SK-N-SH (cell line): ENCODE results near the gene PLEKHM3. TPM values are rescaled to one million over a fixed set of nuclear protein-coding genes. Genes with fewer than 3 reads are reported as not detected.
A peak's percentile ranks its signal among the peaks of the same experiment; 100 is the strongest.

Source experiments
- CTCF ChIA-PET: fragments of 300-600, 350-600 bp; formaldehyde crosslinking; extraction: SDS; loops from one replicate; lab custom pipeline; 2021; lab: Yijun Ruan, JAX
- POLR2A ChIA-PET: fragments of 350-600 bp; sonication (Branson Sonifier 250); formaldehyde crosslinking; extraction: SDS; loops from one replicate; lab custom pipeline; 2020; ENCODE audit warnings: antibody characterized with exemption, inconsistent platforms; lab: Yijun Ruan, JAX
- DNase-seq: peaks from one replicate; pipeline ENCODE4 v3.0.0; 2012
- H2AFZ ChIP-seq: fragments of 200-600 bp; sonication (generic); 2 replicates; pipeline ENCODE4 v1.8.1; 2016; ENCODE audit warnings: antibody characterized with exemption, mild to moderate bottlenecking, low read depth
- H3F3A ChIP-seq: fragments of 200-600 bp; sonication (generic); replicated peaks from 2 replicates; pipeline ENCODE3; 2016; ENCODE audit warnings: antibody characterized with exemption, mild to moderate bottlenecking; ENCODE audit not compliant: insufficient read depth
- H3K27ac ChIP-seq, 2 experiments: fragments of 200-500 bp in 1 of 2; fragments of 200-600 bp in 1 of 2; sonication (Bioruptor generic) in 1 of 2; sonication (generic), shearing (Covaris generic) in 1 of 2; 2 replicates each; pipeline versions ENCODE4 v1.5.1 to v1.6.1; 2014 to 2016; ENCODE audit warnings: low read depth in 2 of 2, inconsistent platforms in 1 of 2, low read length in 1 of 2, mild to moderate bottlenecking in 1 of 2, mixed read lengths in 1 of 2
- H3K27me3 ChIP-seq: fragments of 200-600 bp; sonication (generic), shearing (Covaris generic); 2 replicates; pipeline ENCODE4 v1.6.1; 2016; ENCODE audit warnings: mixed run types; ENCODE audit not compliant: insufficient read depth
- H3K36me3 ChIP-seq, 2 experiments: fragments of 200-500 bp in 1 of 2; fragments of 200-600 bp in 1 of 2; sonication (Bioruptor generic) in 1 of 2; sonication (generic) in 1 of 2; replicated peaks in 1 of 2; 2 replicates each; pipeline versions ENCODE3 to v1.5.1; 2014 to 2016; ENCODE audit warnings: low read length in 1 of 2, mild to moderate bottlenecking in 1 of 2; ENCODE audit not compliant: insufficient read depth in 2 of 2, control insufficient read depth in 1 of 2
- H3K4me1 ChIP-seq, 2 experiments: fragments of 200-500 bp in 1 of 2; fragments of 200-600 bp in 1 of 2; sonication (Bioruptor generic) in 1 of 2; sonication (generic), shearing (Covaris generic) in 1 of 2; 2 replicates each; pipeline versions ENCODE4 v1.5.1 to v1.6.1; 2014 to 2016; ENCODE audit warnings: low read depth in 1 of 2, low read length in 1 of 2, mixed run types in 1 of 2; ENCODE audit not compliant: insufficient read depth in 2 of 2, control insufficient read depth in 1 of 2
- H3K4me2 ChIP-seq: fragments of 200-600 bp; sonication (generic), shearing (Covaris generic); 2 replicates; pipeline ENCODE4 v1.6.1; 2017; ENCODE audit warnings: mixed run types
- H3K4me3 ChIP-seq, 2 experiments: fragments of 200-500 bp in 1 of 2; fragments of 200-600 bp in 1 of 2; sonication (Bioruptor generic) in 1 of 2; sonication (generic), shearing (Covaris generic) in 1 of 2; 2 replicates each; pipeline versions ENCODE4 v1.5.1 to v1.8.1; 2014 to 2016; ENCODE audit warnings: low read depth in 2 of 2, inconsistent platforms in 1 of 2, low read length in 1 of 2, mild to moderate bottlenecking in 1 of 2, mixed read lengths in 1 of 2, moderate library complexity in 1 of 2
- H3K79me2 ChIP-seq: fragments of 200-600 bp; sonication (generic); 2 replicates; pipeline ENCODE4 v1.8.1; 2017; ENCODE audit warnings: mild to moderate bottlenecking; ENCODE audit not compliant: insufficient read depth
- H3K9ac ChIP-seq: fragments of 200-600 bp; sonication (generic); 2 replicates; pipeline ENCODE4 v1.6.1; 2017; ENCODE audit warnings: mixed run types
- H3K9me2 ChIP-seq: fragments of 200-600 bp; sonication (generic); 2 replicates; pipeline ENCODE4 v1.6.1; 2017; ENCODE audit warnings: mixed run types
- H3K9me3 ChIP-seq: fragments of 200-600 bp; sonication (generic); 2 replicates; pipeline ENCODE4 v1.6.1; 2017; ENCODE audit warnings: mixed run types, mild to moderate bottlenecking, moderate library complexity
- H4K20me1 ChIP-seq: fragments of 200-600 bp; sonication (generic); 2 replicates; pipeline ENCODE4 v1.6.1; 2017; ENCODE audit warnings: mild to moderate bottlenecking, mixed run types; ENCODE audit not compliant: insufficient read depth
- ELF1 ChIP-seq: IDR thresholded peaks from 2 replicates; pipeline ENCODE4 v1.4.0; 2012
- FOXM1 ChIP-seq: IDR thresholded peaks from 2 replicates; pipeline ENCODE4 v1.4.0; 2012; ENCODE audit warnings: low read depth, mild to moderate bottlenecking
- MEF2A ChIP-seq: IDR thresholded peaks from 2 replicates; pipeline ENCODE4 v1.4.0; 2012; ENCODE audit warnings: low read depth, borderline replicate concordance
- NFIC ChIP-seq: IDR thresholded peaks from 2 replicates; pipeline ENCODE4 v1.4.0; 2012; ENCODE audit warnings: borderline replicate concordance
- NRF1 ChIP-seq: IDR thresholded peaks from 2 replicates; pipeline ENCODE4 v1.6.1; 2012; ENCODE audit warnings: low read depth, mild to moderate bottlenecking, low read length
- PBX3 ChIP-seq: IDR thresholded peaks from 2 replicates; pipeline ENCODE4; 2012
- RAD21 ChIP-seq: IDR thresholded peaks from 2 replicates; pipeline ENCODE4 v1.6.1; 2012; ENCODE audit warnings: mild to moderate bottlenecking, low read length
- SMC3 ChIP-seq: IDR thresholded peaks from 2 replicates; pipeline ENCODE4 v1.6.1; 2012; ENCODE audit warnings: low read depth, low read length, improper control_type of control experiment
- TAF1 ChIP-seq: IDR thresholded peaks from 2 replicates; pipeline ENCODE4 v1.6.1; 2012; ENCODE audit warnings: low read depth, mild to moderate bottlenecking, low read length, moderate library complexity, borderline replicate concordance
- TCF12 ChIP-seq: IDR thresholded peaks from 2 replicates; pipeline ENCODE4 v1.4.0; 2012
- USF1 ChIP-seq: IDR thresholded peaks from 2 replicates; pipeline ENCODE4 v1.4.0; 2012; ENCODE audit warnings: low read depth, borderline replicate concordance
- USF2 ChIP-seq: fragments of 150-350 bp; IDR thresholded peaks from 2 replicates; pipeline ENCODE4 v1.6.1; 2017; ENCODE audit warnings: antibody characterized with exemption, low read length, low read depth, borderline replicate concordance
- WGBS: methylation state at CpG from one replicate; pipeline ENCODE4 v1.1.6; 2017; ENCODE audit warnings: low lambda C conversion rate; 5-methylcytosine and 5-hydroxymethylcytosine counted together
- polyA plus RNA-seq, 3 experiments: library from polyadenylated mRNA; depleted of rRNA; stranded (reverse); fragments of >200 nt; gene quantifications; 2 replicates each; pipeline ENCODE4 v1.2.3, GENCODE V29; 2012
- TF ChIP-seq, protein P1 (sequence below): IDR thresholded peaks from 2 replicates; pipeline ENCODE4 v1.6.1; 2012; ENCODE audit warnings: mild to moderate bottlenecking, low read depth, low read length, moderate library complexity

The PLEKHM3 gene
- polyA plus RNA-seq, 1 of the 3 experiments (the other 2 are of a cell fraction): 1.9 TPM

DNA sequence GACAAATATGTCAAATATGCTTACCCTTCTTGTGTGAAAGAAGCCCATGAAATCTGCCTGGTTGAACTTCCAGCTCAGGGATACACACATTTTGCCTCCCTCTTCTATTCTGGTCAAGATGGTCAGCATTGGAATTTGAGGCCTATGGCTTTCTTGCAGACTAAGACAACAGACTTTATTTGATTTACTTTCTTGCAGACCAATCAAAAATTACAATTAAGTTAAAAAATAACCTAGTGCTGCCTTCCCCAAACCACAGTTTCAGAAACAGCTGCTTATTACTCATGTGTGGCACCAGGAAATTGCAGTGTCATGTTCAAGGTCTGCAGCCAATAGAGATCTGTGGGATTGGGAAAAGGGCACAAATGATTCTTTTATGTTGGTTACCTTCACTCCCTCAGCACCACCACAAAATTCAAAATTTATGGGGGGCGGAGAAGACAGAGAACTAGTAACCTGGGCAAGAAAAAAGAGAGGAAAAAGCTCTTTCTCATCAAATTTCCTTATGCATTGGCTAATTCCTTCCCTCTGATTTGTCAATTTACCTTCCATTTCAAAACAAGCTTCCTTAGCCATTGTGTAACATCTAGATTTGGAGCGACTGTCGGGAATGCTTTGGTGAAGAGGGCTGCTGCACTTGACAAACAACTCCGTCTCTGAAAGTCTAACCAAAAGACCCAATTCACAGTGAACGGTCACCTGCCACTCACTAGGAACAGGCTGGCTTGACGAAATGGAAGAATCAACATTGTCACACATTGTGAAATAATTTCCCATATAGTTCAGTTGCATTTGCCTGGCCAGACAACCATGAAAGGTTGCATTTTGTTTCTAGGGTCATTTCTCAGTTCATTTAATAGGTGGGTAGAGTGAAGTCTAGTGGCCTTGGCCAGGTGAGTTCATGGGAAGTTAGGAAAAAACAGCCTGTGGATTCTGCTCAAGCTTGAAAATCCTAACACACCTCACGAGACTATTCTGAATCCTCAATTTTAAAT is 155.2 kb downstream of the PLEKHM3 start:
- ChIA-PET CTCF (interaction anchor here (0.8 to 1.2 kb wide), 3 partner anchors 20 to 125 kb away, joined by 3 read pairs; no protein-coding TSS in a partner anchor), POLR2A (no interaction called here)
- H3K4me2 ChIP-seq: no peak overlapping the region

GRCh38 chr2:207868855-207869596 is 156.3 kb downstream of the PLEKHM3 start:
- Histone ChIP-seq H3K4me3 (no peak overlapping the region), H3K4me1 (peaks cover 0 to 3% of the 10 kb centered on the region in 2 experiments; a peak in 2 of 4 replicates), H3K79me2 (no peaks in the 10 kb centered on the region), H3K27me3 (no peaks in the 10 kb centered on the region), H3F3A (no peaks in the 10 kb centered on the region), H3K4me2 (no peak overlapping the region), H4K20me1 (no peaks in the 10 kb centered on the region), H2AFZ (no peak overlapping the region), H3K9me2 (no peaks in the 10 kb centered on the region), H3K36me3 (no peaks in the 10 kb centered on the region), H3K9me3 (no peaks in the 10 kb centered on the region), H3K27ac (peak overlapping the region; percentile 29 to 36; a peak in 3 of 4 replicates), H3K9ac (no peak overlapping the region)
- 88% methylated on average over 5 of the region's 5 CpGs for WGBS
- no peak for DNase-seq
- ChIA-PET POLR2A (no interaction called here), CTCF (interaction anchor here (0.6 to 1.2 kb wide), 4 partner anchors 19 to 124 kb away, joined by 3 read pairs; no protein-coding TSS in a partner anchor)
- TF ChIP-seq PBX3 (no peak), RAD21 (no peak), TAF1 (no peak), ELF1 (no peak), FOXM1 (no peak), NFIC (no peak), USF2 (no peak), SMC3 (no peak), NRF1 (no peak), MEF2A (no peak)
- TF ChIP-seq, protein P1, sequence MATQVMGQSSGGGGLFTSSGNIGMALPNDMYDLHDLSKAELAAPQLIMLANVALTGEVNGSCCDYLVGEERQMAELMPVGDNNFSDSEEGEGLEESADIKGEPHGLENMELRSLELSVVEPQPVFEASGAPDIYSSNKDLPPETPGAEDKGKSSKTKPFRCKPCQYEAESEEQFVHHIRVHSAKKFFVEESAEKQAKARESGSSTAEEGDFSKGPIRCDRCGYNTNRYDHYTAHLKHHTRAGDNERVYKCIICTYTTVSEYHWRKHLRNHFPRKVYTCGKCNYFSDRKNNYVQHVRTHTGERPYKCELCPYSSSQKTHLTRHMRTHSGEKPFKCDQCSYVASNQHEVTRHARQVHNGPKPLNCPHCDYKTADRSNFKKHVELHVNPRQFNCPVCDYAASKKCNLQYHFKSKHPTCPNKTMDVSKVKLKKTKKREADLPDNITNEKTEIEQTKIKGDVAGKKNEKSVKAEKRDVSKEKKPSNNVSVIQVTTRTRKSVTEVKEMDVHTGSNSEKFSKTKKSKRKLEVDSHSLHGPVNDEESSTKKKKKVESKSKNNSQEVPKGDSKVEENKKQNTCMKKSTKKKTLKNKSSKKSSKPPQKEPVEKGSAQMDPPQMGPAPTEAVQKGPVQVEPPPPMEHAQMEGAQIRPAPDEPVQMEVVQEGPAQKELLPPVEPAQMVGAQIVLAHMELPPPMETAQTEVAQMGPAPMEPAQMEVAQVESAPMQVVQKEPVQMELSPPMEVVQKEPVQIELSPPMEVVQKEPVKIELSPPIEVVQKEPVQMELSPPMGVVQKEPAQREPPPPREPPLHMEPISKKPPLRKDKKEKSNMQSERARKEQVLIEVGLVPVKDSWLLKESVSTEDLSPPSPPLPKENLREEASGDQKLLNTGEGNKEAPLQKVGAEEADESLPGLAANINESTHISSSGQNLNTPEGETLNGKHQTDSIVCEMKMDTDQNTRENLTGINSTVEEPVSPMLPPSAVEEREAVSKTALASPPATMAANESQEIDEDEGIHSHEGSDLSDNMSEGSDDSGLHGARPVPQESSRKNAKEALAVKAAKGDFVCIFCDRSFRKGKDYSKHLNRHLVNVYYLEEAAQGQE: no peak

More for the DNA sequence above, 155.2 kb downstream of the PLEKHM3 start:
- TF ChIP-seq USF1 (no peak), PBX3 (peak; percentile 41; the same call in 1 of the 2 replicates), TCF12 (peak; percentile 37; the same call in 1 of the 2 replicates)
- TF ChIP-seq, all 33 proteins: peak for 2
- Histone ChIP-seq H3K79me2 (no peaks in the 10 kb centered on the region), H2AFZ (no peak overlapping the region), H3K4me1 (peaks cover 0 to 3% of the 10 kb centered on the region in 2 experiments; a peak in 2 of 4 replicates), H3K27me3 (no peaks in the 10 kb centered on the region), H3K9ac (no peak overlapping the region), H4K20me1 (no peaks in the 10 kb centered on the region), H3K36me3 (no peaks in the 10 kb centered on the region), H3K9me2 (no peaks in the 10 kb centered on the region), H3F3A (no peaks in the 10 kb centered on the region), H3K27ac (peak overlapping the region; percentile 36 to 41; a peak in 3 of 4 replicates), H3K4me3 (no peak overlapping the region), H3K9me3 (no peaks in the 10 kb centered on the region)
- no peak for DNase-seq
- WGBS: 87% methylated on average over 7 of the region's 7 CpGs
